Fibroblast of pulmonary artery (primary cell): ENCODE data around the gene ISM1.

Experiments used
- DNase-seq: peaks from one replicate; pipeline ENCODE4 v3.0.0-alpha.2; 2010; ENCODE audit warnings: low read depth
- H3K4me3 ChIP-seq: replicated peaks from 2 replicates; pipeline ENCODE4 v1.5.1; 2011; ENCODE audit warnings: low read depth, mild to moderate bottlenecking, control low read depth, low read length, moderate library complexity
- CTCF ChIP-seq: IDR thresholded peaks from 2 replicates; pipeline ENCODE4 v1.5.1; 2011; ENCODE audit warnings: mild to moderate bottlenecking, control low read depth, low read length, inconsistent platforms; ENCODE audit errors: missing control alignments

Gene ISM1

GRCh38 chr20:13255356-13255755 lies 34.3 kb downstream of the ISM1 start:
- no peak for TF ChIP-seq CTCF
- H3K4me3 ChIP-seq = no peak overlapping the region
- DNase-seq = no peak

GRCh38 chr20:13256606-13257005 lies 35.5 kb downstream of the ISM1 start:
- no peak overlapping the region for H3K4me3 ChIP-seq
- no peak for TF ChIP-seq CTCF
- no peak for DNase-seq

GRCh38 chr20:13259921-13260320 lies 38.8 kb downstream of the ISM1 start:
- no peak for DNase-seq
- no peak overlapping the region for H3K4me3 ChIP-seq
- TF ChIP-seq CTCF = no peak

GRCh38 chr20:13260650-13261279 lies 39.7 kb downstream of the ISM1 start:
- H3K4me3 ChIP-seq = no peak overlapping the region
- DNase-seq = no peak
- TF ChIP-seq CTCF = no peak

- TF ChIP-seq CTCF = peak; percentile 80
- peak; percentile 52 for DNase-seq
These were observed 40.6 kb downstream of the ISM1 start for GRCh38 chr20:13261460-13262301.

GRCh38 chr20:13262302-13262650 lies 41.2 kb downstream of the ISM1 start:
- DNase-seq = no peak
- H3K4me3 ChIP-seq = no peak overlapping the region
- no peak for TF ChIP-seq CTCF

More at GRCh38 chr20:13261460-13262301, 40.6 kb downstream of the ISM1 start:
- no peak overlapping the region for H3K4me3 ChIP-seq
